ENCODE measurements around the gene ACOXL.

GRCh38 chr2:111166115-111166514 lies 433.7 kb downstream of the ACOXL start:
- TF ChIP-seq CTCF (IDR thresholded peaks at IDR 0.05) = no peak
- TF ChIP-seq POLR2A (IDR thresholded peaks at IDR 0.05) = no peak
